ENCODE measurements around the gene PODN.

The PODN gene

DNA sequence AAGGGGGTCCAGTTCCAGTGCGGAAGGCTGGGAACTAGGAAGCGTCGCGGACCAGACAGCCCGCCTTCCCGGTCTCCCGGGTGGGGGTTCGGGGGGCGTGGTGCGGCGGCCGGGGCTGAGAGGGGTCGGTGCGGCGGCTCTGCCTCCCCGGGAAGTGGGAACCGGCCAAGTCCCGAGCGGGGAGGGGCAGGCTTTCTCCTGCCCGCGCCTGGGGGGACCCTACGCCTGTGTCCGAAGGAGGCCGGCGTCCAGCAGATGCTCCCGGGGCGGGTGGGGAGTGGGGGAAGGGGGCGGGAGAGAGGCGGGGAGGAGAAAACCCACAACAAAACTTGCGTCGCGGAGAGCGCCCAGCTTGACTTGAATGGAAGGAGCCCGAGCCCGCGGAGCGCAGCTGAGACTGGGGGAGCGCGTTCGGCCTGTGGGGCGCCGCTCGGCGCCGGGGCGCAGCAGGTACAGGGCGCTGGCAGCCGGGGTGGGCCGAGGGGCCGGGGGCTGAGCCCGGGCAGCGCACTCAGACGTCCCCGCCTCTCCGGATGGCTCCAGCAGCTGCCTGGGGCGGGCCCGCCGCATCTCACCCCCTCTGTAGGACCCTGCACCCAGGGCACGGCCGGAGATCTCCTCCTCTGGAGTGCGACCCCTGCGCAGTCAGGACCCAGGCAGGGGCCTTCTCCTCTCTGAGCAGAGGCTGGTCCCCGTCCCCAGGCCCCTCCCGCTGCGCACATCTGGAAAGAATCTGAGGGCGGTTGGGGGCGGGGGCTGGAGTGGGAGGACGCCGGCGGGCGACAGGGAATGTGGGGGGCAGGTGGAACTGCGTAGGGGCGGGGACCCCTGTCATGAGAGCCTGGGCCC is at the start of gene PODN:
PODN (plus strand) TSS at position 355 of the 849 bp plus-strand sequence. CDS start 7,643 bp downstream, outside the sequence.
- Histone ChIP-seq H3K36me3 (ENCODE audit: control insufficient read depth, insufficient read depth, low read length) (no peaks in the 10 kb centered on the region), H3K9ac (ENCODE audit: low read depth, low read length) (no peak within 1 kb of the TSS), H3K4me1 (ENCODE audit: control insufficient read depth, insufficient read depth, low read length) (no peaks in the 10 kb centered on the region), H3K4me3 (ENCODE audit: low read depth, low read length) (peak within 1 kb of the TSS; percentile 67), H3K9me3 (ENCODE audit: control insufficient read depth, insufficient read depth, low read length) (no peaks in the 10 kb centered on the region), H3K27me3 (ENCODE audit: control insufficient read depth, insufficient read depth, low read length) (peaks cover 55% of the 10 kb centered on the region)

GRCh38 chr1:53014791-53015507 is 47.1 kb upstream of the PODN start:
- no peaks in the 10 kb centered on the region for H3K27me3 ChIP-seq (ENCODE audit: control insufficient read depth, insufficient read depth, low read length)
- no peaks in the 10 kb centered on the region for H3K36me3 ChIP-seq (ENCODE audit: control insufficient read depth, insufficient read depth, low read length)
- no peaks in the 10 kb centered on the region for H3K9me3 ChIP-seq (ENCODE audit: control insufficient read depth, insufficient read depth, low read length)
- H3K4me1 ChIP-seq (ENCODE audit: control insufficient read depth, insufficient read depth, low read length) = no peaks in the 10 kb centered on the region
- peak overlapping the region; percentile 40 for H3K9ac ChIP-seq (ENCODE audit: low read depth, low read length)
- H3K4me3 ChIP-seq (ENCODE audit: low read depth, low read length) = peak overlapping the region; percentile 59

DNA sequence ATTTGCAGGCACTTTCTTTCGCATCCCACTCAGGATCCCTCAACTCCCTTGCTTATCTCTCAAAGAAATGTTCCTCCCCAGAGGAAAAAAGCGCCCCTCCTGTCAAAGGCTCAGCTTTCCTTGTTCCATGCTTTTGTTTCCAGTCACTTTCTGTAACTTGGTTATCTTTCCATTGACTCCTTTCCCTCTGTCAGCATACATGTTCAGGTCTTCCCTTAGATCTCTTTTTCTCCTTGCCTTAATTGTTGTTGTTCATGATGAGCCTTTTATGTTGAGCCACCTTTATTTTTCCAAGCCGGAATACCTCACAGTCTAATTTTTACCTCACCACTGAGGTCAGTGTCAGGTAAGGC is 46.5 kb upstream of the PODN start:
- H3K4me3 ChIP-seq (ENCODE audit: low read depth, low read length) = peak overlapping the region; percentile 59
- H3K36me3 ChIP-seq (ENCODE audit: control insufficient read depth, insufficient read depth, low read length) = no peaks in the 10 kb centered on the region
- H3K27me3 ChIP-seq (ENCODE audit: control insufficient read depth, insufficient read depth, low read length) = no peaks in the 10 kb centered on the region
- H3K9me3 ChIP-seq (ENCODE audit: control insufficient read depth, insufficient read depth, low read length) = no peaks in the 10 kb centered on the region
- no peaks in the 10 kb centered on the region for H3K4me1 ChIP-seq (ENCODE audit: control insufficient read depth, insufficient read depth, low read length)
- H3K9ac ChIP-seq (ENCODE audit: low read depth, low read length) = no peak overlapping the region

GRCh38 chr1:53016705-53017104 is 45.3 kb upstream of the PODN start:
- H3K4me1 ChIP-seq (ENCODE audit: control insufficient read depth, insufficient read depth, low read length) = no peaks in the 10 kb centered on the region
- H3K9ac ChIP-seq (ENCODE audit: low read depth, low read length) = no peak overlapping the region
- no peak overlapping the region for H3K4me3 ChIP-seq (ENCODE audit: low read depth, low read length)
- no peaks in the 10 kb centered on the region for H3K9me3 ChIP-seq (ENCODE audit: control insufficient read depth, insufficient read depth, low read length)
- no peaks in the 10 kb centered on the region for H3K36me3 ChIP-seq (ENCODE audit: control insufficient read depth, insufficient read depth, low read length)
- H3K27me3 ChIP-seq (ENCODE audit: control insufficient read depth, insufficient read depth, low read length) = no peaks in the 10 kb centered on the region

DNA sequence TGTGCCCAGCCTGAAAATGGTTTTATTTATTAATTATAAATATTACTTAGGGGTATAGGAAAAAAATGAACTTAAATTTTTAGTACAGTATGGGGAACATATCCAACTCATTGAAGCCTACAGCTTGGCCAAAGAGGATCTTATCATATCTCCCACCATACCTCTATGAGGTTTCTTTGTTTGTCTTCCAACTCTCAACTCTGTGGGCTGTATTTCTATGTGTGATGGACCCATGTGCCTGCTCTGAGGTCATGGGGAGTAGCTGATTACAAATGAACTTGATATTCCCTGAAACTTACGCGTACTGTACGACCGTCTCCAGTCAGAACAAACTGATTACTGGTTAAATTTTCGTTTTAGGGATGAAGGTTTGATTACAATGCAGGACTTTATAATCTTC is 41.4 kb upstream of the PODN start:
- no peaks in the 10 kb centered on the region for H3K36me3 ChIP-seq (ENCODE audit: control insufficient read depth, insufficient read depth, low read length)
- H3K9me3 ChIP-seq (ENCODE audit: control insufficient read depth, insufficient read depth, low read length) = no peaks in the 10 kb centered on the region
- H3K4me1 ChIP-seq (ENCODE audit: control insufficient read depth, insufficient read depth, low read length) = no peaks in the 10 kb centered on the region
- H3K9ac ChIP-seq (ENCODE audit: low read depth, low read length) = no peak overlapping the region
- no peak overlapping the region for H3K4me3 ChIP-seq (ENCODE audit: low read depth, low read length)
- no peaks in the 10 kb centered on the region for H3K27me3 ChIP-seq (ENCODE audit: control insufficient read depth, insufficient read depth, low read length)

- Histone ChIP-seq H3K4me3 (ENCODE audit: low read depth, low read length) (no peak overlapping the region), H3K27me3 (ENCODE audit: control insufficient read depth, insufficient read depth, low read length) (no peaks in the 10 kb centered on the region), H3K4me1 (ENCODE audit: control insufficient read depth, insufficient read depth, low read length) (no peaks in the 10 kb centered on the region), H3K9me3 (ENCODE audit: control insufficient read depth, insufficient read depth, low read length) (no peaks in the 10 kb centered on the region), H3K36me3 (ENCODE audit: control insufficient read depth, insufficient read depth, low read length) (no peaks in the 10 kb centered on the region), H3K9ac (ENCODE audit: low read depth, low read length) (no peak overlapping the region)
These were observed 39.8 kb upstream of the PODN start for GRCh38 chr1:53022179-53022578.

DNA sequence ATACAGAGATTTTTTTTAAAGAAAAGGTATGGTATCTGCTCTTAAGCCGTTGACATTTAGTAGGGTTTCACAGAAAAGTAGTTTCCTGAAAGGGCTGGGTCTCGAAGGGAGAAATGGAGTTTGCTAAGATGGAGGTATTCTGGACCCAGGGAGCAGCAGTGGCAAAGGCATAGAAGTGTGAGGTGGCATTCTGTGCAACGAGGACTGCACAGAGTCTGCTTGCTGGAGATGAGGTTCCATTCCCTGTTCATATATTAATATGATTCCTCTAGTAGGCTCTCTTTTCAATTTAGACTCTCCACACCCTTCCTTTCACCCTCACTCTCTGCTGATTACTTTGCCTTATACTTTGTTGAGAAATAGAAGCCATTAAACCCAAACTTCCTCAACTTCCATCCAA is 38.5 kb upstream of the PODN start:
- Histone ChIP-seq H3K4me1 (ENCODE audit: control insufficient read depth, insufficient read depth, low read length) (no peaks in the 10 kb centered on the region), H3K27me3 (ENCODE audit: control insufficient read depth, insufficient read depth, low read length) (no peaks in the 10 kb centered on the region), H3K4me3 (ENCODE audit: low read depth, low read length) (no peak overlapping the region), H3K9ac (ENCODE audit: low read depth, low read length) (no peak overlapping the region), H3K9me3 (ENCODE audit: control insufficient read depth, insufficient read depth, low read length) (no peaks in the 10 kb centered on the region), H3K36me3 (ENCODE audit: control insufficient read depth, insufficient read depth, low read length) (no peaks in the 10 kb centered on the region)

GRCh38 chr1:53024117-53024516 is 37.9 kb upstream of the PODN start:
- no peaks in the 10 kb centered on the region for H3K9me3 ChIP-seq (ENCODE audit: control insufficient read depth, insufficient read depth, low read length)
- H3K4me3 ChIP-seq (ENCODE audit: low read depth, low read length) = no peak overlapping the region
- no peaks in the 10 kb centered on the region for H3K27me3 ChIP-seq (ENCODE audit: control insufficient read depth, insufficient read depth, low read length)
- H3K36me3 ChIP-seq (ENCODE audit: control insufficient read depth, insufficient read depth, low read length) = no peaks in the 10 kb centered on the region
- no peaks in the 10 kb centered on the region for H3K4me1 ChIP-seq (ENCODE audit: control insufficient read depth, insufficient read depth, low read length)
- no peak overlapping the region for H3K9ac ChIP-seq (ENCODE audit: low read depth, low read length)

DNA sequence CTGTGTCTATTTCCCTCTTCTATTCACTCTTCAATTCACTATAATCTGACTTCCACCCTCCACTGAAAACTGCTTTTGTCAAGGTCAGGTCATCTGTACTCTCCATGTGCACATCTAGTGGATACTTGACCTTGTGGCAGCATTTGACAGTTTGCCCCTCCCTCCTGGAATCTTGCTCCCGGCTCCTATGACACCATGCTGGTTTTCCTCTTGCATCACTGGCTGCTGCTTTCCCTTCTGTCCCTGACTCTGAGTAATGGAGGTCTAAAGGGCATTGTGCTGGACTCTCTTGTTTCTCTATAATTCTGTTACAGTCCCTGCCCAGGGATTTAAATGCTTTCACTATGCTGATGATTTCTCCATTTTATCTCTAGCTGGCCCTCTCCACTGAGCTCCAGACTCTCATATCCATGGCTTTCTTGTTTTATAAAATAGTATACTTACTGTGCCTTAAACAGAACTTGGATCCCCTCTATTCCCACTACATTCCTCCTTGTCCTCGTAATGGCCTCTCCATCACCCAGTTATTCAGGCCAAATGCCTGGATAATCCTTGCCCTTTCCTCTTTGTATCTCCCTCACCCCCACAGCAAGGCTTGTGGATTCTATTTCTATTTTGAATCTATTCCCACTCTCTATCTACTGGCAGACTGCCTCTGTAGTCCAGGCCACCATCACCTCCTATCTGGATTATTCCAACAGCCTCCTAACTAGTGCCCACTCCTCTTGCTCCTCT is 36.8 kb upstream of the PODN start:
- Histone ChIP-seq H3K4me1 (ENCODE audit: control insufficient read depth, insufficient read depth, low read length) (no peaks in the 10 kb centered on the region), H3K4me3 (ENCODE audit: low read depth, low read length) (no peak overlapping the region), H3K36me3 (ENCODE audit: control insufficient read depth, insufficient read depth, low read length) (no peaks in the 10 kb centered on the region), H3K9me3 (ENCODE audit: control insufficient read depth, insufficient read depth, low read length) (no peaks in the 10 kb centered on the region), H3K9ac (ENCODE audit: low read depth, low read length) (no peak overlapping the region), H3K27me3 (ENCODE audit: control insufficient read depth, insufficient read depth, low read length) (no peaks in the 10 kb centered on the region)

DNA sequence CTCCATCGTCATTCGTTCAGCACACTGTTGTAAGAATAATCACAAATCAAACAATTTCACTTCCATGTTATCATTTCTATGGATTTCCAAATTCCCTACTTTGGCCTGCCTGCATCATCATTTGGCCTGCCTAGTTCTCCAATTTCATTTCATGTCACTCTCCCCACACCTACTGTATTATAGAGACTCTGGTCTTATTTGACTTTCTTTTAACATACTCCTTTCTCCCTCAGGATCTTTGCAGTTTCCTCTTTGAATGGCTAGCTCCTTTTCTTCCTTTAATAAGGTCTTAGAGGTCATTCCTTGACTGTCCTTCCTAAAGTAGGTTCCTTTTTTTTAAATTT is 36.3 kb upstream of the PODN start:
- no peaks in the 10 kb centered on the region for H3K36me3 ChIP-seq (ENCODE audit: control insufficient read depth, insufficient read depth, low read length)
- no peak overlapping the region for H3K4me3 ChIP-seq (ENCODE audit: low read depth, low read length)
- no peaks in the 10 kb centered on the region for H3K27me3 ChIP-seq (ENCODE audit: control insufficient read depth, insufficient read depth, low read length)
- H3K9me3 ChIP-seq (ENCODE audit: control insufficient read depth, insufficient read depth, low read length) = no peaks in the 10 kb centered on the region
- H3K4me1 ChIP-seq (ENCODE audit: control insufficient read depth, insufficient read depth, low read length) = no peaks in the 10 kb centered on the region
- no peak overlapping the region for H3K9ac ChIP-seq (ENCODE audit: low read depth, low read length)

- H3K4me3 ChIP-seq (ENCODE audit: low read depth, low read length) = no peak overlapping the region
- no peaks in the 10 kb centered on the region for H3K36me3 ChIP-seq (ENCODE audit: control insufficient read depth, insufficient read depth, low read length)
- no peak overlapping the region for H3K9ac ChIP-seq (ENCODE audit: low read depth, low read length)
- no peaks in the 10 kb centered on the region for H3K9me3 ChIP-seq (ENCODE audit: control insufficient read depth, insufficient read depth, low read length)
- no peaks in the 10 kb centered on the region for H3K4me1 ChIP-seq (ENCODE audit: control insufficient read depth, insufficient read depth, low read length)
- H3K27me3 ChIP-seq (ENCODE audit: control insufficient read depth, insufficient read depth, low read length) = no peaks in the 10 kb centered on the region
These were observed 35.8 kb upstream of the PODN start for GRCh38 chr1:53026254-53026653.

All from iPS-15b (cell line).